Measurements from ENCODE around the gene CCL27.
"Not testable (repeated sequence)": the region's sequence is repeated elsewhere in the genome, so short reads cannot be mapped to it uniquely, and the experiment has no call there.

CCL27 gene

DNA sequence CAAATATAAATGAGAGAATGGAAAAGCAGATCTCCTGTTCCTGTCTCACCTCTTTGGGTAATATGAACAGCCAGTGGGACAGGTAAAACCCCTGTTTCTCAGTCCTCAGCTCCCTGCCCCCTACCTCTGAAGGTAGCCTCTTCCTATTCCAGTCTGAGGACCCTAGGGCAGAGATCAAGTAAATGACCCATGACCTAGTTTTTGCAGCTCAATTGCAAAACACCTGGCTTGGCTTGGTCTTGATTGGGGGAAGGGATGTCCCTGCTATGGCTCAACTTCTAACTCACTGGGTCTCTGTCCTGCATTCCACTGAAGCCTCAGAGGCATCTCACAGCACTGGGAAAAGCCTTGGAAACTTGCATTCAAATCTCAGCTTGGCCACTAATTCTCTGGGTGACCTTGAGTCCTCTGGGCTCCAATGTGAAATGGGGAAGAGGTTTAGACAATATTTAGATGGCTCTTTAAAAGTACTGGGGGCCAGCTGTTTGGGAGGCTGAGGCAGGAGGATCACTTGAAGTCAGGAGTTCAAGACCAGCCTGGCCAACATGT, 17.6 kb downstream of the CCL27 start:
- Mint-ChIP-seq H3K9me3 (no peaks in the 10 kb centered on the region), H3K4me1 (peaks cover 49% of the 10 kb centered on the region), H3K36me3 (ENCODE audit: low read depth) (peaks cover 23% of the 10 kb centered on the region), H3K4me3 (peak overlapping the region; percentile 47), H3K27ac (peak overlapping the region; percentile 8), H3K27me3 (ENCODE audit: low read depth, poor library complexity) (peaks cover 6% of the 10 kb centered on the region)
- no peak for DNase-seq
- TF ChIP-seq, protein P1, sequence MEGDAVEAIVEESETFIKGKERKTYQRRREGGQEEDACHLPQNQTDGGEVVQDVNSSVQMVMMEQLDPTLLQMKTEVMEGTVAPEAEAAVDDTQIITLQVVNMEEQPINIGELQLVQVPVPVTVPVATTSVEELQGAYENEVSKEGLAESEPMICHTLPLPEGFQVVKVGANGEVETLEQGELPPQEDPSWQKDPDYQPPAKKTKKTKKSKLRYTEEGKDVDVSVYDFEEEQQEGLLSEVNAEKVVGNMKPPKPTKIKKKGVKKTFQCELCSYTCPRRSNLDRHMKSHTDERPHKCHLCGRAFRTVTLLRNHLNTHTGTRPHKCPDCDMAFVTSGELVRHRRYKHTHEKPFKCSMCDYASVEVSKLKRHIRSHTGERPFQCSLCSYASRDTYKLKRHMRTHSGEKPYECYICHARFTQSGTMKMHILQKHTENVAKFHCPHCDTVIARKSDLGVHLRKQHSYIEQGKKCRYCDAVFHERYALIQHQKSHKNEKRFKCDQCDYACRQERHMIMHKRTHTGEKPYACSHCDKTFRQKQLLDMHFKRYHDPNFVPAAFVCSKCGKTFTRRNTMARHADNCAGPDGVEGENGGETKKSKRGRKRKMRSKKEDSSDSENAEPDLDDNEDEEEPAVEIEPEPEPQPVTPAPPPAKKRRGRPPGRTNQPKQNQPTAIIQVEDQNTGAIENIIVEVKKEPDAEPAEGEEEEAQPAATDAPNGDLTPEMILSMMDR (IDR thresholded peaks at IDR 0.05) = no peak

DNA sequence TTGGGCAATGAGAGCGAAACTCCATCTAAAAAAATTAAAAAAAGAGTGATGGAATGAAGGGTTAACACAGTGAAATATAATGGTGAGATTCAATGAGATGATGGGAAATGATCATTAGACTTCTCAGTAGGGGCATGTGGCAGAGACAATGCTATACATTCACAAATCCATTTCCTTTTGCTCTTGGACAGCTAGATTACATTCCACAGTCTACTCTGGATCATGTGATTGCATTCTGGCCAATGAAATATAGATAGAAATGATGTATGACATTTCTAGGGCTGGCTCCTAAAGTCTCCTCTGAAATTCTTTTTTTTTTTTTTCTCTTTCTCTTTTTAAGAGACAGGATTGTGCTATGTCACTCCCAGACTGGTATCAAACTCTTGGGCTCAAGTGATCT, 19.8 kb downstream of the CCL27 start:
- Mint-ChIP-seq H3K4me3 (no peak overlapping the region), H3K36me3 (ENCODE audit: low read depth) (peaks cover 1% of the 10 kb centered on the region), H3K4me1 (peaks cover 40% of the 10 kb centered on the region), H3K27me3 (ENCODE audit: low read depth, poor library complexity) (peaks cover 11% of the 10 kb centered on the region), H3K9me3 (no peaks in the 10 kb centered on the region), H3K27ac (no peak overlapping the region)
- TF ChIP-seq, protein P1 (IDR thresholded peaks at IDR 0.05) = no peak
- no peak for DNase-seq

DNA sequence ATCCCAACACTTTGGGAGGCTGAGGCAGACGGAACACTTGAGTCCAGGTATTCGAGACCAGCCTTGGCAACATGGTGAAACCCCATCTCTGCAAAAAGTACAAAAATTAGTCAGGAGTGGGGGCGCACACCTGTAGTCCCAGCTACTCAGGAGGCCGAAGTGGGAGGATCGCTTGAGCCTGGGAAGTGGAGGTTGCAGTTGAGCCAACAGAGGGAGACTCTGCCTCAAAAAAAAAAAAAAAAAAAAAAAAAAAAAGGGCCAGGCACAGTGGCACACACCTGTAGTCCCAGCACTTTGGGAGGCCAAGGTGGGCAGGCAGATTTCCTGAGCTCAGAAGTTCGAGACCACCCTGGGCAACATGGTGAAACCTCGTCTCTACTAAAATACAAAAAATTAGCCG, 23.1 kb downstream of the CCL27 start:
- DNase-seq; H3K36me3 Mint-ChIP-seq (ENCODE audit: low read depth); H3K27ac Mint-ChIP-seq; H3K27me3 Mint-ChIP-seq (ENCODE audit: low read depth, poor library complexity); H3K4me3 Mint-ChIP-seq; H3K9me3 Mint-ChIP-seq: not testable (repeated sequence)
- peaks cover 30% of the 10 kb centered on the region for H3K4me1 Mint-ChIP-seq

DNA sequence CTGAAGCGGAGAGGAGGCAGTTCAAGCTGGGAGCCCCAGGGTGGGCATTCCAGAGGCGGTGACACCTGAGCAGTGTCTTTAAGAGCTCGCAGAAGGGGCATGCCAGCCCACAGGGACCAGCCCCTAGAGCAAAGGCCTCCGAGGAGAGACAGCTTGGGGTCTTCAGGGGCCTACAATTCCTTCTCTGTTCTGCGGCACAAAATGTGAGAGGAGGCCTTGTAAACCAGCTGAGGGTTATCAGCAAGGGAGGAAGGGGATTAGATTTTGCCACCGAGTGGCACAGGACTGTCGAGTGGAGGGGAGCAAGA, 24.4 kb downstream of the CCL27 start:
- Mint-ChIP-seq H3K9me3 (no peaks in the 10 kb centered on the region), H3K4me1 (peaks cover 31% of the 10 kb centered on the region), H3K27ac (no peak overlapping the region), H3K4me3 (peak overlapping the region; percentile 87), H3K36me3 (ENCODE audit: low read depth) (peaks cover 4% of the 10 kb centered on the region), H3K27me3 (ENCODE audit: low read depth, poor library complexity) (peaks cover 5% of the 10 kb centered on the region)
- TF ChIP-seq, protein P1 (IDR thresholded peaks at IDR 0.05) = no peak
- no peak for DNase-seq

DNA sequence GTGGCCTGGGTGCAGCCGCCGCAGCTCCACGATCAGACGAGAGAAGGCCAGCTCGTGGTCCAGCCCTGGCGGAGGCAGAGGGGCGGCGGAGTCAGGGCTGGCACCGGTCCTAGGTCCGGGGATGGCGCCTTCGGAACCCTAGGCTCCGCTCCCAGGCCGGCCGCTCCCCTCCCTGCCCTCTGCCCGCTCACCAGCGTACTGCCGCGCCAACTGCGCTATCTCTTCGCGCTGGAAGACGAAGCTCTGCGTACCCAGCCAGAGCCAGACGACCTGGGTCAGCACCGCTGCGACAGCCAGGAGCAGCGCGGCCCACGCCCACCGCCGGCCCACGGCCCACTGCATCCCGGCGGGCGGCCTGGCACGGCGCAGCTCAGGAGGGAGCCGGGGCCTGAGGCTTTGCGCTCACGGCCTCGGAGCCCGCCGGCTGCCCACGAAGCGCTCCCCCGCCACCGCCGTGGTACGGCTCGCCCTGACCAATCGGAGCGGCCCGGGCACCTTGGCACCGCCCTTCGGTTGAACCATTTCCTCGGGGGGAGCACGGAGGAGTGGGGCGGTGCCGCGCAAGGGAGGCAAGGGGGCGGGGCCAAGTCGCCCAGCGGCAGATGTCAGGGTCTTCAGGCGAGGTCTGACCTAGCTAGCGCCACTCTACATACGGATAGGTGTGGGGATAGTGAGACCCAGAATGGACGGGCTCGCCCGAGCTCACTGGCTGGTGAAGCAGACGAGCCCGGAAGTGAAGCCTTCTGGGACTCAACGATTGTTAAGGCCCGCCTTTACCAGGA, 24.9 kb downstream of the CCL27 start, which contains the start of gene SIGMAR1:
TSS of gene SIGMAR1 (minus strand) at position 432 of the 782 bp plus-strand sequence. CDS start at position 342, 90 bp downstream.
- peaks cover 32% of the 10 kb centered on the region for H3K4me1 Mint-ChIP-seq
- H3K27me3 Mint-ChIP-seq (ENCODE audit: low read depth, poor library complexity) = peaks cover 9% of the 10 kb centered on the region
- peak within 1 kb of the TSS; percentile 87 for H3K4me3 Mint-ChIP-seq
- peak; percentile 97 for DNase-seq
- no peaks in the 10 kb centered on the region for H3K9me3 Mint-ChIP-seq
- H3K27ac Mint-ChIP-seq = peak within 1 kb of the TSS; percentile 57
- H3K36me3 Mint-ChIP-seq (ENCODE audit: low read depth) = peaks cover 4% of the 10 kb centered on the region
- TF ChIP-seq, protein P1 (IDR thresholded peaks at IDR 0.05) = no peak

- H3K27ac Mint-ChIP-seq = peak overlapping the region; percentile 57
- peaks cover 32% of the 10 kb centered on the region for H3K4me1 Mint-ChIP-seq
- H3K9me3 Mint-ChIP-seq = no peaks in the 10 kb centered on the region
- peak overlapping the region; percentile 87 for H3K4me3 Mint-ChIP-seq
- DNase-seq = no peak
- peaks cover 4% of the 10 kb centered on the region for H3K36me3 Mint-ChIP-seq (ENCODE audit: low read depth)
- TF ChIP-seq, protein P1 (IDR thresholded peaks at IDR 0.05) = no peak
- H3K27me3 Mint-ChIP-seq (ENCODE audit: low read depth, poor library complexity) = peaks cover 10% of the 10 kb centered on the region
These were observed 25.6 kb downstream of the CCL27 start for GRCh38 chr9:34636791-34637355.
